ENCODE measurements around the gene TPM1.

TPM1 gene

DNA sequence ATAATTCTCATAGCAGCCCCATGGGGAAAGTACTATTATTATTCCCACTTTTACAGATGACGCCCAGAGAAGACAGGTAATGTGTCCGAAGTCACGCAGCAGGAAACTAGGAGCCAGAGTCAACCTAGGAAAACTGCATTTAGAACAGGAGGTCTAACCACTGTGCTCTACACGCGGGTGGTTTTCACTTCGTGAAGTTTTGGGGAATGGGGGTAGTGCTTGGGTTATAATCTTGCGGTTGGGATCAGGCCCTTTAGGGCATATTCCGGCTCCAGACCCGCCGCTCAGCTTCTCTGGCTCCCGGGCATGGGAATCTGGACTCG, 5.2 kb downstream of the TPM1 start:
- DNase-seq (ENCODE audit: low spot score): no peak
- TF ChIP-seq, protein P1, sequence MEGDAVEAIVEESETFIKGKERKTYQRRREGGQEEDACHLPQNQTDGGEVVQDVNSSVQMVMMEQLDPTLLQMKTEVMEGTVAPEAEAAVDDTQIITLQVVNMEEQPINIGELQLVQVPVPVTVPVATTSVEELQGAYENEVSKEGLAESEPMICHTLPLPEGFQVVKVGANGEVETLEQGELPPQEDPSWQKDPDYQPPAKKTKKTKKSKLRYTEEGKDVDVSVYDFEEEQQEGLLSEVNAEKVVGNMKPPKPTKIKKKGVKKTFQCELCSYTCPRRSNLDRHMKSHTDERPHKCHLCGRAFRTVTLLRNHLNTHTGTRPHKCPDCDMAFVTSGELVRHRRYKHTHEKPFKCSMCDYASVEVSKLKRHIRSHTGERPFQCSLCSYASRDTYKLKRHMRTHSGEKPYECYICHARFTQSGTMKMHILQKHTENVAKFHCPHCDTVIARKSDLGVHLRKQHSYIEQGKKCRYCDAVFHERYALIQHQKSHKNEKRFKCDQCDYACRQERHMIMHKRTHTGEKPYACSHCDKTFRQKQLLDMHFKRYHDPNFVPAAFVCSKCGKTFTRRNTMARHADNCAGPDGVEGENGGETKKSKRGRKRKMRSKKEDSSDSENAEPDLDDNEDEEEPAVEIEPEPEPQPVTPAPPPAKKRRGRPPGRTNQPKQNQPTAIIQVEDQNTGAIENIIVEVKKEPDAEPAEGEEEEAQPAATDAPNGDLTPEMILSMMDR (IDR thresholded peaks at IDR 0.05; ENCODE audit: extremely low read depth, missing control alignments): no peak

DNA sequence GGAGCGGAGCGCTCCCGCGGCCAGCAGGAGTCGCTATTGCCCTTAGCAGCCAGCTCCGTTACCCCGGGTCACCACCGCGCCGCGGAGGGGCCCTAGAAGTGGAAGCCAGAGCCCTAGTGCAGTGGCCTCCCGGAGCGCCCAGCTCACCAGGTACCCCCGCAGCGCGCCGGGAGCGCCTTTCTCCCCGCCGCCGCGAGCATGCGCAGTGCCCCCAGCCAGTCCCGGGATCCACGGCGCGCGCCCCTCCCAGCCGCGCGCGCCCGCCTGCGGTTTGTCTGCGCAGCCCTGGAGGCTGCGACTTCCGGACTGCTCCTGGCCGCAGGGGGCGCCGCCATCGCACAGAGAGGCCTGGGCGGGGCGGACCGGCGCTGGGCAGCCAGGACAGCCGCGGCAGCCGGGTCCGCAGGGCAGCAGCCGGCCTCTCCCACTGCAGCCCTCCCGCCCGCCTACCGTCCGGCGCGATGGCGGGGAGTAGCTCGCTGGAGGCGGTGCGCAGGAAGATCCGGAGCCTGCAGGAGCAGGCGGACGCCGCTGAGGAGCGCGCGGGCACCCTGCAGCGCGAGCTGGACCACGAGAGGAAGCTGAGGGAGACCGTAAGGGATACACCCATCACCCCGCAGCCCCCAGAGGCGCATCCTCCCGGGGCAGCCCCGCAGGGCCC, 5.7 kb downstream of the TPM1 start:
- peak; percentile 97 for DNase-seq (ENCODE audit: low spot score)

DNA sequence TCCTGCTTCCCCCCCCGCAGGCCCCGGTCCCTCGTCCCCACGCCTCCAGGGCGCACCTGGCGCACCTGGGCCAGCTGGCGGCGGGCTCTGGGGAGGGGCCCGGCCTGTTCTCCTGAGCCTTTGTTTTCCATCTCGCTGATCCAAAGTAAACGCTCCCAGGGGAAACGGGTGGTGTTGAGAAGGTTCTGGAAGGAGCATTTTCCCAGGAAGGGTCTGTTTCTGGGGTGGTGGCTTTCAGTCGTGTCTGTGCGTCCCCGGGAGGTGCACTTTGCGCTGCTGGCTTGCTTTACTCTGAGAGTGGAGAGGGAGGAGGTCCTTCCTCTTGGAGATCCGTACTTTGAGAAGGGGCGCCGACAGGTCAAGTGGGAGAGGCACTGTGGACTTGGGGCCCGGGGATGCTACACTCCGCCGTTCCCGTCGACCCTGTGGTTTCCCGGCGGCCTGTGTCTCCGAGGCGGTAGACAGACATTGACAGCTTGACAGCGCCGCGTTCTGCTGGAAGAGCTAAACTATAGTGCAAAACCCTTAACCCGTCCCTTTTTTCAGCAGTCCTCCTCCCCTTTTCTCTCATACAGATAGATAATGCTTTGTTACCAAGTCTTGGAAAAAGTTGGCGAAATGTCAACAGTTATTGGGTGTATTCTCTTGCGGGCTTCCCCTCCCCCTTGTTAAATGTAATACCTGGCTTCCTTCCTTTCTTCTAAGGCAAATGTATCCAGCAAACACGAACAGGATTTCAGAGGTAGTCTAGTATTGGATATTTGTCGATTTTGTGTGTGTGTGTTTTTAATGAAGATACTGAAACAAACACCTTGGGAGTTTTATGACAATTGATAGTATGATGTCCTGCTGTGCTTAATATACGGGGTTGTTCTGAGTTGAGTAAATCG, 6.5 kb downstream of the TPM1 start:
- peak; percentile 29 for DNase-seq (ENCODE audit: low spot score)
- TF ChIP-seq, protein P1 (IDR thresholded peaks at IDR 0.05; ENCODE audit: extremely low read depth, missing control alignments): no peak

More for the DNA sequence above, 5.7 kb downstream of the TPM1 start:
- TF ChIP-seq, protein P1 (IDR thresholded peaks at IDR 0.05; ENCODE audit: extremely low read depth, missing control alignments): peak; percentile 90

DNA sequence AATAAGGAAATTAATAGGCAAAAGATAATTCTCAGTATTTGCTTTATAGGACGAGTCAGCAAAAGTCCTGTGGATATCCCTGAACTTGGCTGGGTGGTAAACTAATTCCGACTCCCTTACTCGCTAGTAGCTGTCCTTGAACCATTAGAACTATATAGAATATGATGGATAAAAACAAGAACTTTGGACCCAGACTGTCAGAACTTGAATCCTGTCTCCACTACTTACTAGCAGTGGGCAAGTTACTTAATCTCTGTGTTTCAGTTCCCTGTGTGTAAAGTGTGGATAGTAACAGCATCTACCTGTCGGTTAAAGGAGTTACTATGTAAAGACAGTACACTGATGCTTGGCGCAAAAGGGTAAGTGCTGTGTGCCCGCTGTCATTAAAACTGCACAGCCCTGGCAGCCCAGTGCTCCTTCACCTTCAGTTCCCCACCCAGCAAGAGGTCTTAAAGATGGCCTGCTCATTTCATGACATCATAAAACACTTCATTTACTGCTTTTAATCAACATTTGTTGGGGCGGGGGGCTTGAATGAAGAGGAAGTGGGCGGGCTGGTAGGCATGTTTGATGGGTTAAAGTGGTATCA, 7.3 kb downstream of the TPM1 start:
- TF ChIP-seq, protein P1 (IDR thresholded peaks at IDR 0.05; ENCODE audit: extremely low read depth, missing control alignments): no peak
- no peak for DNase-seq (ENCODE audit: low spot score)

DNA sequence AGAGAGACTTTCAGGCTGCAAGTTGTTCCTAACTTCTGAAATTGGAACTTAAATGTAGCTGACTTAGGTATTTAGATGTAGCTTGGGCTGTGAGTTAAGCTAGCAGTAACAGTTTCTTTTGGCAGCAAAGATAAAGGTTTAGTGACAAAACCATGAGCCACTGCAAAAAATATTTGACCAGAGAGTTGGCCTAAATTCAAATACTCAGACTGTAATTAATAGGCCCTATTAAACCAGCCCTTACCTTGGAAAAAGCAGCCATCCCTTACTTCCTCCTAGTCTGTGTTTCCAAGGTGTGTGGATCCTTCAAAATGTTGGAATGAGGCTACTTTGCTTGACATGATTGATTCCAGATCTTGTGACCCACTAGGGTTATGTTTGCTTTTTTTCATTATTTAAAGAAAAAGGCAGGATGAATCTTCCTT, 8.2 kb downstream of the TPM1 start:
- DNase-seq (ENCODE audit: low spot score): no peak
- TF ChIP-seq, protein P1 (IDR thresholded peaks at IDR 0.05; ENCODE audit: extremely low read depth, missing control alignments): no peak

DNA sequence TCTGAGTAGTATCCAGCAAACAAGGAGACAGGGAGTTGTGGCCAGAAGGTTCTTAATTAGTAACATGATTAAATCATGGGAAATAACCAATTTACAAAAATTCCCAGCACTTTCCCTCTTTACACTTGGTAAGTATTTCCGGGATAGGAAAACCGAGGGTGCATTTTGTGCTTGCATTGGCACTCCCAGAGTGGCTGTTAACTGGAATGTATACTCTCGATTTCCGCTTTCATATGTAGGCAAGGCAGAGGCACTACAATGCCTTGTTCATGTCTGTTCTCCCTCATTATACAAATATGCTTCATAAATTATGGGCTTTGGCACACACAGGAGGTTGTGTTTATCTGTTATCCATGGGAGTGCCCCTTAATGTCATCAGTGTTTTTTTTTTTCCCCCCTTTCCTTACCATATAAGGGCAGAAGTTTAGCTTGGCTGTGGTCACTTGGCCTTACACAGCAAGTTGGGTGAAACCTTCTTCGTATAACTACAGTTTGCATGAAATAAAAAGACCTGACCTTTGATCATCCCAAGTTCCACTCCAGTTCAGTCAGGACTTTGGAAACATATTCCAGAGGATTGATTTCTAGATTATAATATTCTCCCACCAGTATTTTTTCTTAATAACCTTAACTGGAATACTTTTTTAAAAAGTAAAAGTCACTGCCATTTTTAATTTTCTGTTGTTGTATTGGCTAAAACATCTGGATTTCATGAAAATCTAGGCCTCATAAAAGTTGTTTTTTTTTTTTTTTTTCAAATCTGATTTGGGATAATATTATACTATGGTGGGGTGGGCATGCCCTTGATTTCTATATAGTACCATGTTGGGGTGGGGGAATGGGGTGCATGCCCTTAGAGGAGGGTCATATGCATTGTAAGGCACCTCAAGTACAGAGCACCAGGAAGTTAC, 8.9 kb downstream of the TPM1 start:
- TF ChIP-seq, protein P1 (IDR thresholded peaks at IDR 0.05; ENCODE audit: extremely low read depth, missing control alignments): no peak
- DNase-seq (ENCODE audit: low spot score): no peak

Measured in GM20000 (cell line).